CD4-positive, alpha-beta memory T cell (primary cell): ENCODE results near the gene ING1. TPM values are rescaled to one million over a fixed set of nuclear protein-coding genes. Genes with fewer than 3 reads are reported as not detected.
"Not testable (repeated sequence)": the region's sequence is repeated elsewhere in the genome, so short reads cannot be mapped to it uniquely, and the experiment has no call there.

Experiments used
- CTCF ChIA-PET: fragments of 350-600 bp; sonication (Branson Sonifier 250); formaldehyde crosslinking; loops from one replicate; lab custom pipeline; 2021; ENCODE audit warnings: inconsistent platforms; ENCODE audit not compliant: partially characterized antibody; lab: Charles Lee
- POLR2A ChIA-PET: fragments of 350-600 bp; sonication (Branson Sonifier 250); formaldehyde crosslinking; loops from one replicate; lab custom pipeline; 2021; ENCODE audit not compliant: partially characterized antibody; lab: Charles Lee
- DNase-seq, 5 donors: peaks; one replicate each; pipeline versions ENCODE4 v3.0.0 to v3.0.0-alpha.2; 2020 to 2022; ENCODE audit warnings: mixed read lengths in 1 of 5
- H3K27ac ChIP-seq: one replicate; pipeline ENCODE4 v1.7.0; 2013; ENCODE audit warnings: low read depth, low read length
- H3K27me3 ChIP-seq: 2 replicates; pipeline ENCODE4 v1.7.0; 2013; ENCODE audit warnings: mild to moderate bottlenecking, low read length, moderate library complexity; ENCODE audit not compliant: insufficient read depth
- H3K36me3 ChIP-seq: 2 replicates; pipeline ENCODE4 v1.7.0; 2013; ENCODE audit warnings: mild to moderate bottlenecking, low read length, moderate library complexity; ENCODE audit not compliant: insufficient read depth
- H3K4me1 ChIP-seq: 2 replicates; pipeline ENCODE4 v1.7.0; 2013; ENCODE audit warnings: mild to moderate bottlenecking, low read length, moderate library complexity; ENCODE audit not compliant: insufficient read depth
- H3K4me3 ChIP-seq, 2 donors: one replicate each; pipeline ENCODE4 v1.7.0; 2013; ENCODE audit warnings: low read length in 2 of 2, mild to moderate bottlenecking in 1 of 2
- H3K9me3 ChIP-seq, 2 donors: one replicate each; pipeline ENCODE4 v1.7.0; 2013; ENCODE audit warnings: low read length in 2 of 2, control low read depth in 1 of 2; ENCODE audit not compliant: control insufficient read depth in 1 of 2
- H3K27ac Mint-ChIP-seq, 7 donors: one replicate each; pipeline ENCODE4 v1.8.0; 2020 to 2021; ENCODE audit warnings: mixed read lengths in 7 of 7, mild to moderate bottlenecking in 6 of 7, inconsistent platforms in 3 of 7, moderate library complexity in 3 of 7
- H3K27me3 Mint-ChIP-seq, 2 donors: one replicate each; pipeline ENCODE4 v1.8.0; 2020 to 2021; ENCODE audit warnings: mixed read lengths in 2 of 2
- H3K36me3 Mint-ChIP-seq, 2 donors: one replicate each; pipeline ENCODE4 v1.8.0; 2020 to 2021; ENCODE audit warnings: mixed read lengths in 2 of 2, inconsistent platforms in 1 of 2, mild to moderate bottlenecking in 1 of 2
- H3K4me1 Mint-ChIP-seq, 4 donors: one replicate each; pipeline ENCODE4 v1.8.0; 2020 to 2021; ENCODE audit warnings: mixed read lengths in 4 of 4, mild to moderate bottlenecking in 1 of 4
- H3K4me3 Mint-ChIP-seq, 8 donors: one replicate each; pipeline ENCODE4 v1.8.0; 2020 to 2021; ENCODE audit warnings: mixed read lengths in 8 of 8, mild to moderate bottlenecking in 7 of 8, moderate library complexity in 6 of 8, inconsistent platforms in 3 of 8
- H3K9me3 Mint-ChIP-seq, 8 donors: one replicate each; pipeline ENCODE4 v1.8.0; 2020 to 2021; ENCODE audit warnings: mixed read lengths in 8 of 8, mild to moderate bottlenecking in 5 of 8, inconsistent platforms in 3 of 8, moderate library complexity in 1 of 8
- intact Hi-C: fragments of 100-400 bp; cut with micrococcal nuclease; formaldehyde crosslinking; loops from one replicate; pipeline ENCODE4 v1.15.1; 2023
- polyA plus RNA-seq, 2 donors: library from polyadenylated mRNA; unstranded; fragments of 300-500 nt; fragmentation: Illumina TruSeq; gene quantifications; one replicate each; pipeline ENCODE4 v1.2.3, GENCODE V29; 2021
- total RNA-seq, 2 experiments: library from RNA; stranded (reverse); gene quantifications; one replicate each; pipeline ENCODE4 v1.2.3, GENCODE V29; 2021

The ING1 gene
- total RNA-seq (10 to 100 TPM; 27.4 to 29.4 TPM), polyA plus RNA-seq (10 to 100 TPM in 1 of 2 donors, 1 to 10 TPM in 1; 9.1 to 16.7 TPM)

GRCh38 chr13:110713642-110713952 lies at the start of gene ING1:
ING1 (plus strand) TSS chr13:110713700; CDS start chr13:110714150, 450 bp downstream.
- no peak for DNase-seq
- Mint-ChIP-seq H3K4me1 (peaks cover 18 to 51% (median 25%) of the 10 kb centered on the region in 4 donors), H3K27me3 (peaks cover 0 to 2% of the 10 kb centered on the region in 2 donors), H3K36me3 (peaks cover 0 to 28% of the 10 kb centered on the region in 2 donors), H3K9me3 (peaks cover 0 to 9% (median 0%) of the 10 kb centered on the region in 8 donors), H3K4me3 (peak within 1 kb of the TSS; percentile 96 to 100 (median 99)), H3K27ac (peak within 1 kb of the TSS; percentile 95 to 99 (median 98))
- H3K27me3 ChIP-seq, result no peaks in the 10 kb centered on the region
- intact Hi-C loops, result no loop called here
- no peaks in the 10 kb centered on the region for H3K9me3 ChIP-seq
- no peaks in the 10 kb centered on the region for H3K36me3 ChIP-seq
- ChIA-PET POLR2A (interaction anchor here (0.9 to 3.6 kb wide), 7 partner anchors 9 to 201 kb away, joined by 3 to 68 read pairs (median 20); partner anchors contain the start of genes ANKRD10, CARS2 and NAXD), CTCF (no interaction called here)
- H3K4me3 ChIP-seq, result peak within 1 kb of the TSS; percentile 94 to 98
- H3K27ac ChIP-seq, result peak within 1 kb of the TSS; percentile 92
- H3K4me1 ChIP-seq, result peaks cover 33% of the 10 kb centered on the region

- Mint-ChIP-seq H3K27me3 (no peaks in the 10 kb centered on the region), H3K4me1 (peaks cover 7 to 15% (median 11%) of the 10 kb centered on the region in 4 donors), H3K27ac (no peak overlapping the region), H3K36me3 (peaks cover 67 to 83% of the 10 kb centered on the region in 2 donors), H3K9me3 (peaks cover 0 to 4% (median 0%) of the 10 kb centered on the region in 8 donors), H3K4me3 (no peak overlapping the region)
- Histone ChIP-seq H3K27me3 (no peaks in the 10 kb centered on the region), H3K36me3 (peaks cover 61% of the 10 kb centered on the region), H3K4me1 (peaks cover 3% of the 10 kb centered on the region), H3K9me3 (no peaks in the 10 kb centered on the region), H3K4me3 (no peak overlapping the region), H3K27ac (no peak overlapping the region)
- ChIA-PET POLR2A (interaction anchor here (0.8 kb wide), 1 partner anchor 51 kb away, joined by 3 read pairs; no protein-coding TSS in a partner anchor), CTCF (interaction anchor here (2.1 kb wide), 1 partner anchor 33 kb away, joined by 5 read pairs; no protein-coding TSS in a partner anchor)
- DNase-seq, result no peak
- intact Hi-C loops, result no loop called here
These were observed 49.5 kb upstream of the ING1 start for GRCh38 chr13:110664041-110664440.

- Histone ChIP-seq H3K36me3 (peaks cover 61% of the 10 kb centered on the region), H3K4me3 (no peak overlapping the region), H3K27me3 (no peaks in the 10 kb centered on the region), H3K4me1 (no peaks in the 10 kb centered on the region), H3K27ac (no peak overlapping the region), H3K9me3 (no peaks in the 10 kb centered on the region)
- no peak overlapping the region for H3K27ac Mint-ChIP-seq
- no peaks in the 10 kb centered on the region for H3K27me3 Mint-ChIP-seq
- CTCF ChIA-PET, result no interaction called here
- intact Hi-C loops, result no loop called here
- POLR2A ChIA-PET, result no interaction called here
- peaks cover 0 to 4% (median 0%) of the 10 kb centered on the region in 8 donors for H3K9me3 Mint-ChIP-seq
- H3K36me3 Mint-ChIP-seq, result peaks cover 64 to 78% of the 10 kb centered on the region in 2 donors
- H3K4me1 Mint-ChIP-seq, result peaks cover 4 to 9% (median 5%) of the 10 kb centered on the region in 4 donors
- no peak overlapping the region for H3K4me3 Mint-ChIP-seq
- no peak for DNase-seq
These were observed 48.8 kb upstream of the ING1 start for GRCh38 chr13:110664673-110665072.

GRCh38 chr13:110665491-110666254 lies 47.8 kb upstream of the ING1 start:
- intact Hi-C loops, result no loop called here
- Histone ChIP-seq H3K27me3 (no peaks in the 10 kb centered on the region), H3K9me3 (no peaks in the 10 kb centered on the region), H3K36me3 (peaks cover 61% of the 10 kb centered on the region), H3K27ac (no peak overlapping the region), H3K4me1 (no peaks in the 10 kb centered on the region), H3K4me3 (no peak overlapping the region)
- Mint-ChIP-seq H3K27ac (peak overlapping the region in 1 of 7 donors; percentile 29), H3K4me3 (no peak overlapping the region), H3K4me1 (peaks cover 0 to 6% (median 2%) of the 10 kb centered on the region in 4 donors), H3K27me3 (no peaks in the 10 kb centered on the region), H3K36me3 (peaks cover 60 to 74% of the 10 kb centered on the region in 2 donors), H3K9me3 (peaks cover 0 to 4% (median under 1%) of the 10 kb centered on the region in 8 donors)
- no peak for DNase-seq
- POLR2A ChIA-PET, result no interaction called here
- CTCF ChIA-PET, result interaction anchor here (1.4 kb wide), 1 partner anchor 19 kb away, joined by 3 read pairs; no protein-coding TSS in a partner anchor

- H3K9me3 ChIP-seq, result no peaks in the 10 kb centered on the region
- Mint-ChIP-seq H3K36me3 (peaks cover 61 to 75% of the 10 kb centered on the region in 2 donors), H3K4me3 (no peak overlapping the region), H3K27me3 (no peaks in the 10 kb centered on the region), H3K27ac (peak overlapping the region in 1 of 7 donors; percentile 29), H3K9me3 (peaks cover 0 to 3% (median under 1%) of the 10 kb centered on the region in 8 donors), H3K4me1 (peaks cover 0 to 11% (median 6%) of the 10 kb centered on the region in 4 donors)
- H3K4me3 ChIP-seq, result no peak overlapping the region
- peaks cover 60% of the 10 kb centered on the region for H3K36me3 ChIP-seq
- DNase-seq, result no peak
- no peaks in the 10 kb centered on the region for H3K4me1 ChIP-seq
- no peak overlapping the region for H3K27ac ChIP-seq
- H3K27me3 ChIP-seq, result no peaks in the 10 kb centered on the region
- intact Hi-C loops, result no loop called here
- CTCF ChIA-PET, result interaction anchor here (0.6 to 1.4 kb wide), 2 partner anchors 18 to 43 kb away, joined by 3 to 4 read pairs; no protein-coding TSS in a partner anchor
- POLR2A ChIA-PET, result no interaction called here
These were observed 47.3 kb upstream of the ING1 start for GRCh38 chr13:110666255-110666533.

- Mint-ChIP-seq H3K27me3 (no peaks in the 10 kb centered on the region), H3K36me3 (peaks cover 50 to 70% of the 10 kb centered on the region in 2 donors), H3K9me3 (peaks cover 0 to 8% (median 0%) of the 10 kb centered on the region in 8 donors), H3K27ac (no peak overlapping the region), H3K4me3 (no peak overlapping the region), H3K4me1 (peaks cover 8 to 26% (median 19%) of the 10 kb centered on the region in 4 donors)
- ChIA-PET CTCF (interaction anchor here (1.0 to 2.8 kb wide), 2 partner anchors 12 to 14 kb away, joined by 3 to 7 read pairs; no protein-coding TSS in a partner anchor), POLR2A (no interaction called here)
- Histone ChIP-seq H3K9me3 (no peaks in the 10 kb centered on the region), H3K4me3 (no peak overlapping the region), H3K27me3 (no peaks in the 10 kb centered on the region), H3K27ac (no peak overlapping the region), H3K4me1 (no peaks in the 10 kb centered on the region), H3K36me3 (peaks cover 33% of the 10 kb centered on the region)
- no peak for DNase-seq
- intact Hi-C loops, result no loop called here
These were observed 44.5 kb upstream of the ING1 start for GRCh38 chr13:110669036-110669435.

- H3K27ac Mint-ChIP-seq, intact Hi-C loops, H3K27ac ChIP-seq, H3K27me3 Mint-ChIP-seq, H3K27me3 ChIP-seq, H3K9me3 ChIP-seq, H3K4me3 Mint-ChIP-seq, H3K4me1 ChIP-seq, H3K4me3 ChIP-seq, POLR2A ChIA-PET, DNase-seq: not testable (repeated sequence)
- CTCF ChIA-PET, result interaction anchor here (1.0 to 2.8 kb wide), 2 partner anchors 12 to 14 kb away, joined by 3 to 7 read pairs; no protein-coding TSS in a partner anchor
- Mint-ChIP-seq H3K9me3 (peaks cover 0 to 12% (median 0%) of the 10 kb centered on the region in 8 donors), H3K4me1 (peaks cover 8 to 30% (median 23%) of the 10 kb centered on the region in 4 donors), H3K36me3 (peaks cover 52 to 69% of the 10 kb centered on the region in 2 donors)
- H3K36me3 ChIP-seq, result peaks cover 29% of the 10 kb centered on the region
These were observed 43.7 kb upstream of the ING1 start for GRCh38 chr13:110669814-110670213.
